ENCODE data around the gene TTC33. TPM values are rescaled to one million over a fixed set of nuclear protein-coding genes. Genes with fewer than 3 reads are reported as not detected.

Gene TTC33
- total and polyA plus RNA-seq, 2 of the 13 experiments (the other 11 are each of a cell fraction or from before 2014, with no cell fraction given), result 4.5 to 20.0 TPM

GRCh38 chr5:40755407-40756365 is at the start of gene TTC33 (continued):
- TF ChIP-seq ELK4 (CRISPR knock-in tag; IDR thresholded peaks at IDR 0.05; ENCODE audit: borderline replicate concordance) (no peak), TBL1XR1 (IDR thresholded peaks at IDR 0.05; ENCODE audit: borderline replicate concordance, low read length, partially characterized antibody) (peak; percentile 33), SNAPC2 (CRISPR knock-in tag; IDR thresholded peaks at IDR 0.05) (no peak), TARDBP (CRISPR knock-in tag; IDR thresholded peaks at IDR 0.05) (peak; percentile 84), MIXL1 (CRISPR knock-in tag; IDR thresholded peaks at IDR 0.05) (peak; percentile 73), DRAP1 (CRISPR knock-in tag; IDR thresholded peaks at IDR 0.05) (no peak), ATF7 (IDR thresholded peaks at IDR 0.05) (no peak), ATF7 (CRISPR knock-in tag; IDR thresholded peaks at IDR 0.05) (no peak; the same call in 1 of the 2 replicates), HNF4A (CRISPR knock-in tag; IDR thresholded peaks at IDR 0.05) (no peak), PHB2 (IDR thresholded peaks at IDR 0.05; ENCODE audit: partially characterized antibody) (no peak), PRPF4 (IDR thresholded peaks at IDR 0.05; ENCODE audit: low read depth, low read length, poor library complexity, severe bottlenecking) (no peak), ZGPAT (CRISPR knock-in tag; IDR thresholded peaks at IDR 0.05) (peak; percentile 72), ZNF549 (CRISPR knock-in tag; IDR thresholded peaks at IDR 0.05) (no peak), NPAS2 (CRISPR knock-in tag; IDR thresholded peaks at IDR 0.05; ENCODE audit: borderline replicate concordance) (no peak), ZFP62 (CRISPR knock-in tag; IDR thresholded peaks at IDR 0.05) (peak; percentile 67; the same call in 1 of the 2 replicates), SMAD9 (CRISPR knock-in tag; IDR thresholded peaks at IDR 0.05) (no peak), ZBTB10 (CRISPR knock-in tag; IDR thresholded peaks at IDR 0.05; ENCODE audit: borderline replicate concordance) (no peak), CAMTA2 (CRISPR knock-in tag; IDR thresholded peaks at IDR 0.05; ENCODE audit: borderline replicate concordance) (no peak; the same call in 1 of the 2 replicates), ZNF20 (CRISPR knock-in tag; IDR thresholded peaks at IDR 0.05) (no peak), BCL3 (CRISPR knock-in tag; IDR thresholded peaks at IDR 0.05) (peak; percentile 80; the same call in 1 of the 2 replicates), ZNF24 (IDR thresholded peaks at IDR 0.05) (no peak), ASH2L (IDR thresholded peaks at IDR 0.05; ENCODE audit: insufficient read length, low read depth, low read length) (peak; percentile 88), NRL (CRISPR knock-in tag; IDR thresholded peaks at IDR 0.05; ENCODE audit: borderline replicate concordance) (peak; percentile 35; the same call in 1 of the 2 replicates)
